PC-3 (cell line): ENCODE results near the gene ASTN2. TPM values are rescaled to one million over a fixed set of nuclear protein-coding genes. Genes with fewer than 3 reads are reported as not detected.

Source experiments
- ATAC-seq: fragments of 200-7000 bp; cut with Tn5 transposase; 2 replicates; pipeline ENCODE4 v1.9.1; 2020; ENCODE audit warnings: mild to moderate bottlenecking, moderate library complexity
- BruUV-seq: library from RNA; stranded (reverse); fragments of 400-500 nt; replicated peaks from 2 replicates; lab custom pipeline; 2021; lab: Mats Ljungman, UMichigan
- CTCF ChIA-PET: fragments of 300-600 bp; sonication (Branson Sonifier 250); formaldehyde crosslinking; loops from one replicate; lab custom pipeline; 2022; ENCODE audit warnings: antibody characterized with exemption; lab: Charles Lee
- POLR2A ChIA-PET: fragments of 300-600 bp; sonication (Branson Sonifier 250); formaldehyde crosslinking; loops from one replicate; lab custom pipeline; 2022; ENCODE audit warnings: antibody characterized with exemption; ENCODE audit not compliant: unreplicated experiment; lab: Charles Lee
- DNase-seq: peaks from one replicate; pipeline ENCODE4 v3.0.0-alpha.2; 2015
- H2AFZ ChIP-seq: fragments of 300-600 bp; sonication (generic); 2 replicates; pipeline ENCODE4 v1.6.0; 2016; ENCODE audit warnings: antibody characterized with exemption, low read length
- H3F3A ChIP-seq: fragments of 300-600 bp; sonication (generic); one replicate; pipeline ENCODE4 v1.6.0; 2017; ENCODE audit warnings: antibody characterized with exemption, low read length, control low read depth, mild to moderate bottlenecking; ENCODE audit not compliant: unreplicated experiment
- H3K27ac ChIP-seq: fragments of 300-600 bp; sonication (generic); 2 replicates; pipeline ENCODE4 v1.5.1; 2016; ENCODE audit warnings: mild to moderate bottlenecking, low read length
- H3K27me3 ChIP-seq: fragments of 300-600 bp; sonication (generic); 2 replicates; pipeline ENCODE4 v1.6.1; 2016; ENCODE audit warnings: low read length, mixed read lengths
- H3K36me3 ChIP-seq: fragments of 300-600 bp; sonication (generic); 2 replicates; pipeline ENCODE4 v1.6.1; 2016; ENCODE audit warnings: low read depth, mixed run types, low read length, mixed read lengths
- H3K4me1 ChIP-seq: fragments of 300-600 bp; sonication (generic); 2 replicates; pipeline ENCODE4 v1.5.1; 2016; ENCODE audit warnings: low read length; ENCODE audit not compliant: insufficient read depth
- H3K4me2 ChIP-seq: fragments of 300-600 bp; sonication (generic); 2 replicates; pipeline ENCODE4 v1.6.0; 2016; ENCODE audit warnings: low read length
- H3K4me3 ChIP-seq: fragments of 300-600 bp; sonication (generic); 2 replicates; pipeline ENCODE4 v1.5.1; 2016; ENCODE audit warnings: mild to moderate bottlenecking, low read length, mixed read lengths
- H3K79me2 ChIP-seq: fragments of 300-600 bp; sonication (generic); 2 replicates; pipeline ENCODE4 v1.6.1; 2017; ENCODE audit warnings: low read length, mixed read lengths
- H3K9ac ChIP-seq: fragments of 300-600 bp; sonication (generic); 2 replicates; pipeline ENCODE4 v1.6.0; 2016; ENCODE audit warnings: mild to moderate bottlenecking, low read length
- H3K9me2 ChIP-seq: fragments of 300-600 bp; sonication (generic); replicated peaks from 2 replicates; pipeline ENCODE4 v1.6.1; 2016; ENCODE audit warnings: mixed run types, low read length, mixed read lengths
- H3K9me3 ChIP-seq: fragments of 300-600 bp; sonication (generic); 2 replicates; pipeline ENCODE4 v1.6.1; 2016; ENCODE audit warnings: low read length, mixed read lengths
- H4K20me1 ChIP-seq: fragments of 300-600 bp; sonication (generic); 2 replicates; pipeline ENCODE4 v1.6.1; 2016; ENCODE audit warnings: low read length, mixed read lengths
- EZH2 ChIP-seq: fragments of 300-600 bp; sonication (generic); IDR thresholded peaks from one replicate; pipeline ENCODE4 v1.6.1; 2017; ENCODE audit warnings: antibody characterized with exemption, mild to moderate bottlenecking, low read length; ENCODE audit not compliant: unreplicated experiment
- EZH2phosphoT487 ChIP-seq: fragments of 300-600 bp; sonication (generic); IDR thresholded peaks from 2 replicates; pipeline ENCODE4 v1.6.1; 2018; ENCODE audit warnings: mild to moderate bottlenecking, antibody characterized with exemption, low read length, borderline replicate concordance
- intact Hi-C: fragments of 100-400 bp; cut with micrococcal nuclease; formaldehyde crosslinking; loops from 2 replicates; pipeline ENCODE4 v1.9.0; 2023
- total RNA-seq: library from RNA; depleted of rRNA; stranded (reverse); fragments of >200 nt; gene quantifications from 2 replicates; pipeline ENCODE4 v1.2.3, GENCODE V29; 2014
- TF ChIP-seq, protein P1 (sequence below): fragments of 300-600 bp; sonication (generic); conservative IDR thresholded peaks from 2 replicates; pipeline ENCODE4 v1.5.1; 2017; ENCODE audit warnings: antibody characterized with exemption, low read depth, mild to moderate bottlenecking, low read length

ASTN2 gene
- total RNA-seq, 1 experiment from 2014 or later: 3.5 TPM

GRCh38 chr9:116565986-116566385, 848.9 kb downstream of the ASTN2 start:
- Histone ChIP-seq H3K27ac (no peak overlapping the region), H3K4me2 (no peak overlapping the region), H3K27me3 (no peaks in the 10 kb centered on the region), H3F3A (no peaks in the 10 kb centered on the region), H3K79me2 (no peaks in the 10 kb centered on the region), H4K20me1 (no peaks in the 10 kb centered on the region), H3K4me1 (peaks cover 13% of the 10 kb centered on the region), H3K4me3 (no peak overlapping the region), H3K9me3 (no peaks in the 10 kb centered on the region), H3K9me2 (no peaks in the 10 kb centered on the region), H3K36me3 (no peaks in the 10 kb centered on the region), H3K9ac (no peak overlapping the region), H2AFZ (no peak overlapping the region)
- BruUV-seq: no TSS peak
- ChIA-PET POLR2A (no interaction called here), CTCF (no interaction called here)
- DNase-seq: no peak
- no peak for ATAC-seq
- intact Hi-C loops: no loop called here
- TF ChIP-seq EZH2phosphoT487: no peak
- TF ChIP-seq, protein P1, sequence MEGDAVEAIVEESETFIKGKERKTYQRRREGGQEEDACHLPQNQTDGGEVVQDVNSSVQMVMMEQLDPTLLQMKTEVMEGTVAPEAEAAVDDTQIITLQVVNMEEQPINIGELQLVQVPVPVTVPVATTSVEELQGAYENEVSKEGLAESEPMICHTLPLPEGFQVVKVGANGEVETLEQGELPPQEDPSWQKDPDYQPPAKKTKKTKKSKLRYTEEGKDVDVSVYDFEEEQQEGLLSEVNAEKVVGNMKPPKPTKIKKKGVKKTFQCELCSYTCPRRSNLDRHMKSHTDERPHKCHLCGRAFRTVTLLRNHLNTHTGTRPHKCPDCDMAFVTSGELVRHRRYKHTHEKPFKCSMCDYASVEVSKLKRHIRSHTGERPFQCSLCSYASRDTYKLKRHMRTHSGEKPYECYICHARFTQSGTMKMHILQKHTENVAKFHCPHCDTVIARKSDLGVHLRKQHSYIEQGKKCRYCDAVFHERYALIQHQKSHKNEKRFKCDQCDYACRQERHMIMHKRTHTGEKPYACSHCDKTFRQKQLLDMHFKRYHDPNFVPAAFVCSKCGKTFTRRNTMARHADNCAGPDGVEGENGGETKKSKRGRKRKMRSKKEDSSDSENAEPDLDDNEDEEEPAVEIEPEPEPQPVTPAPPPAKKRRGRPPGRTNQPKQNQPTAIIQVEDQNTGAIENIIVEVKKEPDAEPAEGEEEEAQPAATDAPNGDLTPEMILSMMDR: no peak
- no peak for TF ChIP-seq EZH2

DNA sequence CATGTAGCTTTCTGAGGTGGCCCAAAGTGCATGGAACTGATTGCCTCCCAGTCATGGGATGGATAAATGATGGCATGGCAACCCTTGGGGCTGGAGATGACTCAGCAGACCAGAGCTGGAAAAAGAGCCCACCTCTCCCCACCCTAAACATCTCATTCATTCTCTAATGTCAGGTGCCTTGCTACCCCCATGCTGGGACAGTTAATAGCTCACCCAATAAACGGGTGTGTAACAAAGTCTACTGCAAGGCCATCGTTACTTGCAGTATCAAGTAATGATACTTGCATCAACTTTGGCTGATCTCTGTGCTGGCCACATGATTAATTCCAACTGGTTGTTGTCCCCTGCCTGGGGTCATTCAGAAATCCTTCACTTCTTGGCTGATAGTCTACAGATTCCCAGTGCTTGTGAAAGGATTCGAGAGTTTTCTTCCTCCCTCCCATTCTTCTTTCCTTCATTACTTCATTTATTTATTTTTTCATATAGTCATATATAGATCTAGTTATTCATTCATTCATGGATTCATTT, 850.5 kb downstream of the ASTN2 start:
- H3F3A ChIP-seq: no peaks in the 10 kb centered on the region
- H3K79me2 ChIP-seq: no peaks in the 10 kb centered on the region
- H3K9ac ChIP-seq: no peak overlapping the region
- H3K36me3 ChIP-seq: no peaks in the 10 kb centered on the region
- no peak overlapping the region for H2AFZ ChIP-seq
- intact Hi-C loops: no loop called here
- no peaks in the 10 kb centered on the region for H3K9me3 ChIP-seq
- ChIA-PET POLR2A (no interaction called here), CTCF (no interaction called here)
- DNase-seq (no peak), ATAC-seq (no peak)
- no TSS peak for BruUV-seq
- TF ChIP-seq, protein P1: no peak
- no peak for TF ChIP-seq EZH2
- no peak for TF ChIP-seq EZH2phosphoT487
- H3K9me2 ChIP-seq: no peaks in the 10 kb centered on the region
- no peak overlapping the region for H3K4me3 ChIP-seq
- H4K20me1 ChIP-seq: no peaks in the 10 kb centered on the region
- H3K4me2 ChIP-seq: no peak overlapping the region
- H3K4me1 ChIP-seq: peaks cover 13% of the 10 kb centered on the region
- no peaks in the 10 kb centered on the region for H3K27me3 ChIP-seq
- H3K27ac ChIP-seq: no peak overlapping the region

DNA sequence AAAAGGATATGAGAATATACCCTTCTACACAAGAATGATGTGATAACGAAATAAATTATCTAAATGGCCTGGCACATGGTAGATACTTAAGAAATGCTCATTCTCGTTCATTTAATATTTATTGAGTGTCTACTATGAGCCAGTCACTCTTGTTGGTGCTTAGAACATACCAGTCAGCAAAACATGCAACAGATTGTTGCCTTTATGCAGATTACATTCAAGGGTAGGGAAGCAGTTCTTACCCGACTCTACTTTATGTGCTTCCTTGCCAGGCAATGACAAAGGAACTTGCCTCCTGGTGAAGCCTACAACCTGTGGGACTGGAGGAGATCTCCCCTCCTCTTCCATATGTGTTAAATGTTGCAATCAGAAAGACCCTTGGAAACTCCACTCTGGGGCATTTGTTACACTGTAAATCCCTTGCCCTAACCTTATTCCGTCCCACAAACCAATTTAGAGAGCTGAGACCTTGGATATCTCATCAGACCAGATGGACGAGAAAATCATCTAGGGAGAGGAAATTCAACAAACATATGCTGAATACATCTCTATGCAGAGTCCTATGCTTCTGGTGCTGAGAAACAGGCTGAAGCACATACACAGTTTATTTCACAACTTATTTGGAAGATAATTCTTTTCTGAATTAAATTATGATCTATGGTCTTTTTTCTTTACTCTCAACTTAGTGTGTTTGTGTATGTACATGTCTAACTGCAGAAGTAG, 855.9 kb downstream of the ASTN2 start:
- Histone ChIP-seq H3K9ac (no peak overlapping the region), H3K27me3 (no peaks in the 10 kb centered on the region), H3K9me3 (no peaks in the 10 kb centered on the region), H3K4me2 (no peak overlapping the region), H3K36me3 (no peaks in the 10 kb centered on the region), H3K4me1 (no peaks in the 10 kb centered on the region), H3K79me2 (no peaks in the 10 kb centered on the region), H3K9me2 (no peaks in the 10 kb centered on the region), H3K4me3 (no peak overlapping the region), H4K20me1 (no peaks in the 10 kb centered on the region), H2AFZ (no peak overlapping the region), H3F3A (no peaks in the 10 kb centered on the region), H3K27ac (no peak overlapping the region)
- ChIA-PET POLR2A (no interaction called here), CTCF (no interaction called here)
- no peak for TF ChIP-seq EZH2
- TF ChIP-seq, protein P1: no peak
- TF ChIP-seq EZH2phosphoT487: no peak
- ATAC-seq (no peak), DNase-seq (no peak)
- BruUV-seq: no TSS peak
- intact Hi-C loops: no loop called here
